HS-5 (cell line): ENCODE results near the gene ABCG8.
"Not testable (repeated sequence)": the region's sequence is repeated elsewhere in the genome, so short reads cannot be mapped to it uniquely, and the experiment has no call there.

Experiments used
- DNase-seq: peaks from one replicate; pipeline ENCODE4 v3.0.0-alpha.2; 2012; ENCODE audit warnings: low read depth

The ABCG8 gene

DNA sequence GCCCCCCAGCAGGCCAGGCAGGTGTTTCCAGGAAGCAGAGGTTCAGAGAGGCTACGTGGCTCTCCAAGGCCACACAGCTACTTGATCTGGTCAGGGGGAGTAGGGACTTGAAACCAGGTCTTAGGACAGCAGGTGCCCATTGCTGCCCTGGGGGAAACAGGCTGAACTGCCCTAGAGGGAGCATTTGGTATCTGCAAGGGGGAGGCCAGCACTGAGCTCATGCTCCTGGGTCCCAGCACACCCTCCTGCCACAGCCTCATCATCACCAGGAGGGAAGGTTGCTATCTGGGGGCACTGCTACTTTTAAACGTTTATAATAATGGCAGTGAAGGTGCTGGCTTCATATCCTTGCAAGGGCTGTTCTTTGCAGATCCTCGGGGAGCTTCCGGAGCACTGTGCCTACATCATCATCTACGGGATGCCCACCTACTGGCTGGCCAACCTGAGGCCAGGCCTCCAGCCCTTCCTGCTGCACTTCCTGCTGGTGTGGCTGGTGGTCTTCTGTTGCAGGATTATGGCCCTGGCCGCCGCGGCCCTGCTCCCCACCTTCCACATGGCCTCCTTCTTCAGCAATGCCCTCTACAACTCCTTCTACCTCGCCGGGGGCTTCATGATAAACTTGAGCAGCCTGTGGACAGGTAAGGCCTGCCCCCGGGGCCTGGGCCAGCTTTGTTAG is 36.1 kb downstream of the ABCG8 start:
- DNase-seq = no peak

DNA sequence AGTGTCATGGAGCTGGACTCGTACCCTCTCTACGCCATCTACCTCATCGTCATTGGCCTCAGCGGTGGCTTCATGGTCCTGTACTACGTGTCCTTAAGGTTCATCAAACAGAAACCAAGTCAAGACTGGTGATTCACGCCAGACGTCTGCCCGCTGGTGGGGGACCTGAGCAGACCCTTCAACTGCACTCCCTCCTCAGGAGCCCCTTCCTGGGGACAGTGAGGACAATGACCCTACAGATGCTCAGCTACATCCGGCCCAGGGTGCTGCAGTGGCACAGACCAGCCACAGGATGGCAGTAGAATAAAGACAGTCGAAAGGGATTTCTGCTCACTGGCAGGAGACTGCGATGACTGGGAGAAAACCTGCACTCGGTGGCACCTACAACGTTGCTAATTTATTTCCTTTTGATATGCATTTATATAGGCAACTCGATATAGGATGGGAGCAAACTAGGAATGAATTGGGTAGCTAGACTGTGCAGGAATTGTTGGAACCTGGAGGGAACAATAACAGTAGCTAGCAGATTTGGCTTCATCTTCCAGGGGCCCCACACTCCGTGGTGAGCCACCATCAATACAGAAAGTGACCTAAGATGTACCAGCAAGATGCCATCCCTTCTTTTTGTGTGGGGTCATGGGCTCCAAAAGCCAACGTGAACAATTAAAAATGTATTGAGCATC is 39.2 kb downstream of the ABCG8 start:
- no peak for DNase-seq

- no peak for DNase-seq
Observed at GRCh38 chr2:43879261-43879660, 40.5 kb downstream of the ABCG8 start.

GRCh38 chr2:43880471-43880870 is 41.7 kb downstream of the ABCG8 start:
- DNase-seq = no peak

- DNase-seq = no peak
Observed at GRCh38 chr2:43880952-43881351, 42.2 kb downstream of the ABCG8 start.

DNA sequence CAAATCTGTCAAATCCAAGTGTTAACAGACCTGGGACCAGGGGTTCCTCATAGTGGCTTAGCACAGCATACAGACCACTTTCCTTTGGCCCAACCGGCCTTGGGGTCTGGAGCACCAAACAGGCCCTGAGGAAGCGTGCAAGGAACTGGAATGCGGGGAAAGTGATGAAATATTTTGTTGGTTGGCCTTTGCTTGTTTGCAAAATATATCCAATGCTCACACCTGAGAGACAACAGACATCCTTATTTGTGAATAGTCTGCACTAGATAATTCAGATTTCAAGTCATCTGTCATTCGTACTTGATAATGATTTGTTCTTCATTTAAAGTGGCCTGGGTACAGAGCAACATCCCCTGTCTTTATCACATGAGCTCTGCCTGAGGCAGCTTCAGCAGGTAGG is 43.5 kb downstream of the ABCG8 start:
- no peak for DNase-seq

- DNase-seq = no peak
Observed at GRCh38 chr2:43884689-43885088, 45.9 kb downstream of the ABCG8 start.

DNA sequence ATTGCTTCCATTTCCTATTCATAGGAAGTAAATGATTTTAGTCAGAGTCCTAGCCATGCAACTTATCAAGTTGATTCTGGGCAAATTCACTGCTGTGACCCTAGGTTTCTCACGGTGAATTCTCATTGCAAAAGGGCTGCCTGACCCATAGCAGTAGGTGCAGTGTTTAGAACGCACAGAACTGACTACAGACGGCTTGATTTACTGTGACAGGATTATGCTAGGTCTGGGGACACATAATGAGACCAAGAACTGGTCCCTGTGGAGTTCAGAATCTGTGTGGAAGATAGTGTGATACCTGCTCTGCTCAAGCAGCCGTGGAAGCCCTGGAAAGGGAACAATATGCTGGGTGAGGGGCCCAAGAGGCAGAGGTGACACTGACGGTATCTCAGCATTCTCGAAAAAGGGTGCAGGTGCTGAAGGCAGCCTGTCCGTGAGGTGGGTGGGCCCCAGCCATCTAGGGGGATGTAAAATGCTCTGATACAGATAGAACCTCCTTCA is 46.4 kb downstream of the ABCG8 start:
- DNase-seq = no peak

DNA sequence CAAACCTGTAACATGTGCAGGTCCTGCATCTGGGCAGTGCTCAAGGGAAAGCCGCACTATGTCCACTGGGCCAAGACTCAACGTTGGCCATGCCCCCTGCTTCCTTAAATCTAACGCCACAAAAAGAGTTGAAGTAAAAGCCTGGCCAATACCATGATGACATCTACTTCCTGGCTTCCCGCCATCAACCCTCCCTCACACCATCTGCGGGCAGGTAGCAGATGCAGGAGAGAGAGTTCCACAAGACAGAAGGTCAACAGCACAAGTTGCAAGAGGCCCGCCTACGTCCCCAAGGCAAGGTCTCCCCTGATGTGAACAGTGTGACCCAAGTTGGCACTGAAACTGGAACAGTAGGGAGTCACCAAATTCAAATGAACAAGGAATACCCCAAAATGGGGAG is 48.4 kb downstream of the ABCG8 start:
- no peak for DNase-seq

DNA sequence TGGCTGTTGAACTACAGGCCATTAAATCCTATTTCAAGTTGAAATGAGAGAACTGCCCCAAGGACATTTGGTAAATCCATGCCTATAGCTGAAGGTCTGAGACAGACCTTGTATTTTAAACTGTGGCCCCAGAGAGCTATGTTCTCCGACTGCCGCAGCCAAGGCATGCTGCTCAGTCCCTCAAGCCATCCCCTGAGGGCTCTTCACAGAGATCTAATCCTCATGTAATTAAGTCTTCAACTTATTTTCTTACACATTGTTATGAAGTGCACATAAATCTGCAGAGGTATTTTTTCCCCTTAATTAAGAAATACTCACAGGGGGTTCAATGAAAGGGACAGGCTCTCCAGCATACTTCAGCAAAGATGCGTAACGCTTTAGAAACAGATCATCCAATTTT is 50.6 kb downstream of the ABCG8 start:
- DNase-seq = no peak

DNA sequence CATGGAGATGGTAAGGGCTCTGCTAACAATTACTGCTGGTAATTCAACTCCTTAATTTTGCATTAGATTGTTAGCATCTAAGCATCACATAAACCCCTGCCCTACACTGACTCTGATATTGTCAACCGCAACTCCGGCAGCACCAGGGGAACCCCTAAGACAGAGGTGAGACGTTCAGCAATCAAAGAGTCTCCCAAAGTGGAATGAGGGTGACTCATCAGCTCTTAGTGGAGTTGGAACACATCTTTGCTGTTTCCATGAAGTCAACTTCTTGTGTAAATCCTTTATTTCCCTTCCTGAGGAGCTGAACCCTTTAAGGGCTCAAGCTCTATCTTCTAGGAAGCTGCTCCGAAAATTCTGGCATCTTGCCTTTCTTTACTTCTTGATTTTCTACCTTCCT is 52.1 kb downstream of the ABCG8 start:
- DNase-seq = no peak

- DNase-seq = no peak
Observed at GRCh38 chr2:43894743-43895142, 56.0 kb downstream of the ABCG8 start.

DNA sequence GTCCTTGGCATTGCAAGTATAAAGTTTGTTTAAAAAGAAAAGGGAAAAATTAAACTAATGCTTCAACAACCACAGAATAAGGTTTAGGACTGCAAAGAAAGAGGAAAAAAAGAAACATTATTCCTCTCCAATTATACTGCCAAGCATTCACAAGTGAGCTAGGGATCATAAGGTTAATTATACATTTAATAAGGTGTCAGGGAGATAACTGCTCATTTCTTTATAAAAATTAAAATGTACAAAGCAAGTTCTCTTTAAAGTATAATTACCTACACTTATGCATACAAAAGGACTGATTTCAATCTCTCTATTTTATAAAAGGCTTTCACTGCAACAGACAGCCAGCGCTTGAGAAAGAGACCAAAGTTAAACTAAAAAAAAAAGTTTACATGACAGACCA is 58.1 kb downstream of the ABCG8 start:
- DNase-seq = no peak

- no peak for DNase-seq
Observed at GRCh38 chr2:43897492-43897891, 58.7 kb downstream of the ABCG8 start.

GRCh38 chr2:43898134-43898837 is 59.5 kb downstream of the ABCG8 start:
- DNase-seq = no peak

GRCh38 chr2:43898838-43899346 is 60.1 kb downstream of the ABCG8 start:
- no peak for DNase-seq

DNA sequence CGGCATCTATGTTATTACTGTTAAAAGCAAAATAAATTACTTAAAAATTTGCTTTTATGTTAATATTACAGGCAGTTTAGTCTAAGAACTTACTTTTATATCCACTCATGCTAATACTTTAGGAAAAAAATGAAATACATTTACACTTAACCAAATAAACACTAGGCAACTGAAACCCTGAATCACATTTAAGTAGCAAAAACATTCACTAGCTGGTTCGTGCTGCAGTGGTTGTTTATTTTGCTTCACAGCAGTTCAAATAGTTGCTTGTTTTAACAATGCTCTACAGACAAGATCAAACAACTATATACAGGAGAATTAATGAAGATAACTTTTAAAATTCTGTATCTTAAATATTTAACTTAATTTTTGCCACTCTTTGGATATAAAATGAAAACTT is 60.8 kb downstream of the ABCG8 start:
- DNase-seq = no peak

DNA sequence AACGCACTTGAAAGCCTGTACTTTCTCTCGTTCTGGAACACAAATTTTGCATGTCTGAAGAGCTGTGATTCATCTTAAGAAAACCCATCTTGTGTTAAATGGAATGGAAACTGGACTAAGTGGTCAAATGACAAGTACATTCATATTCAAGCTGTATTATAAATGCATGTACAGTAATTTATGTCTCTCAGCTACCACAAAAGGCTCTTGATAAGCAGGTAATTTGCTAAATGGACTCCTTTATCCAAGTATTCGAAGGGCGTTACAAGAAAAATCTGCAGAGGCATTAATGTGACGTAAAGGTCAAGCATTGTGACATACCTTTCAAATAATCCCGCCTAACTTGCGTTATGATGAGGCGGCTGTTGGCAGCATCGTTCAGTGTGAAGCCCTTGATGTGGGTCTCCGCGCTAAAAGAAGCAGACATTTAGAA is 66.6 kb downstream of the ABCG8 start:
- DNase-seq = no peak

DNA sequence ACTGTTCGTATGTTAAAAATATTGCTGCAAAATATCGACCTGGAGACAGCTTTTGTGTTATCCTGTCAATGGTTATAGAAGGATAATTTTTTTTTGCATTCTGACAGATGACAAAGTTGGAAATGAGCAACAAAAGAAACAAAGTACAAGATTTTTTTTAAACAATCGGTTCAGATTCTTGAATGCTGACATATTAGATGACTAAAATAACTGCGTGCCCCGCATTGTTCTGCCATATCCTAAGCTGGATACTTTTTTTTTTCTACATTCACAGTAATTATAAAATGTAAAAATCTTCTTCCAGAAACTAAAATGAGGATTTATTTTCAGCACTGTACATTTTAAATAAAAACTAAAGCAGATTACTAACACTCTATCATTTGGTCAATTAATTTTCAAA is 67.1 kb downstream of the ABCG8 start:
- DNase-seq = no peak

DNA sequence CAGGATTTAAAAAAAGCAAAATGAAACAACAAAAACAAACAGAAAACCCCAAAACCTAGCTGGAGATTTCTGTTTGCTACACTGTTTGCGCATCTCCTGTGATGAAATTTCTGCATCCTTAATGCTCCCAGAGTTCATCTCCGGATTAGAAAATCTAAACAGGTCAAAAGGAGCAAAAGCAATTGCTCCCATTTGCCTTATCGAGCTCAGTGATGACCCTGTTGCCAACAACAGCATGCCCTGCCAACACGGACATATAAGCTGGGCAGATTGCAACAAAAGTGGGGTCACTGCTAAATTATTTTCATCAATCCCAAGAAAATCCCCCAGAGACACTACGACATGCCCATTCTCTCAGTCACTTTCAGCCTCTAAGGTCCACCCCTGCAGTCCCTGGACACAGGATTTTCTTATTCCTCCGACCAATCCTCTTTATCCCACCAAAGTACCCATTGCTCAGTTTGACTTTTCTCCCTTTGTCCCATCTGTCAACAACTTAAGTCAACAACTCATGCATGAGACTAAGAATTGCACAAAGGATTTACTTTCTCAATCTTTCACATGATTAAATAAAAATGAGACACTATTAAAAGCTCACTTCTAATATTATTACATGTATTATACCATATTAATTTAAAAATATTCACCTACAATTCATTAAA is 67.8 kb downstream of the ABCG8 start:
- DNase-seq = no peak

DNA sequence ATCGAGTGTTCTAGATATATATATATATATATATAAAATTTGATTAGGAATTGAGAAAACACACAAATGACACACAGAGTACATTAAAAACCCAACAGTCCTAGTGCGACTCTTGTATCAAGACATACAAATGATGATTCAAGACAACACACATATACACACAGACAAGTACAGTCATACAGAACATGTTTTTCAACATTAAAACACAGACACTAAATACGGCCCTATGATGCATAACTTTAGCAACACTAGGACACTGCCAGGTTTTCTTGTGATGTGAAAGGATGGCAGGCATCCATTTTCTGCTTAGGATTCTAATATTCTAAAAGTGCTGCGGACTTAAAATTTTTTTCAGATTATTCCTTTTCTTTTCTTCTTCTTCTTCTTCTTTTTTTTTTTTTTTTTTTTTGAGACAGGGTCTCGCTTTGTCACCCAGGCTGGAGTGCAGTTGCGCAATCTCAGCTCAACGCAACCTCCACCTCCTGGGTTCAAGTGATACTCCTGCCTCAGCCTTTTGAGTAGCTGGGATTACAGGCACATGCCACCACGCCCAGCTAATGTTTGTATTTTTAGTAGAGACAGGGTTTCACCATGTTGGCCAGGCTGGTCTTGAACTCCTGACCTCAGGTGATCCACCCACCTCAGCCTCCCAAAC is 72.5 kb downstream of the ABCG8 start:
- DNase-seq = not testable (repeated sequence)

GRCh38 chr2:43924463-43924862 is 85.7 kb downstream of the ABCG8 start:
- DNase-seq = no peak
